HepG2 (cell line): ENCODE results near the gene PPP4R3A. TPM values are rescaled to one million over a fixed set of nuclear protein-coding genes. Genes with fewer than 3 reads are reported as not detected.

Experiments used
- ARNTL ChIP-seq: sonication (generic); formaldehyde crosslinking; IDR thresholded peaks from 2 replicates; pipeline ENCODE4 v1.4.0; 2020; ENCODE audit warnings: mild to moderate bottlenecking, missing genetic modification reagents
- GATAD1 ChIP-seq: IDR thresholded peaks from 2 replicates; pipeline ENCODE4 v1.6.1; 2016; ENCODE audit warnings: missing genetic modification reagents, missing compliant biosample characterization
- JDP2 ChIP-seq: sonication (generic); formaldehyde crosslinking; IDR thresholded peaks from 2 replicates; pipeline ENCODE4 v1.8.1; 2022; ENCODE audit warnings: missing genetic modification reagents, borderline replicate concordance
- MZF1 ChIP-seq: sonication (generic); formaldehyde crosslinking; IDR thresholded peaks from 2 replicates; pipeline ENCODE4 v1.8.1; 2023; ENCODE audit warnings: mild to moderate bottlenecking, missing genetic modification reagents, borderline replicate concordance
- NR2F6 ChIP-seq, 2 experiments: IDR thresholded peaks; 2 replicates each; pipeline ENCODE4 v1.6.1; 2016; ENCODE audit warnings: antibody characterized with exemption in 1 of 2, mild to moderate bottlenecking in 1 of 2
- RXRA ChIP-seq: sonication (generic); formaldehyde crosslinking; IDR thresholded peaks from 2 replicates; pipeline ENCODE4 v1.5.1; 2020; ENCODE audit warnings: missing genetic modification reagents
- YEATS4 ChIP-seq: sonication (generic); formaldehyde crosslinking; IDR thresholded peaks from 2 replicates; pipeline ENCODE4 v1.4.0; 2020; ENCODE audit warnings: missing genetic modification reagents, borderline replicate concordance
- ZNF7 ChIP-seq: IDR thresholded peaks from 2 replicates; pipeline ENCODE4 v1.6.1; 2016; ENCODE audit warnings: missing biosample characterization, missing genetic modification reagents
- ZNF878 ChIP-seq: sonication (generic); formaldehyde crosslinking; IDR thresholded peaks from 2 replicates; pipeline ENCODE4 v1.8.1; 2023; ENCODE audit warnings: mild to moderate bottlenecking, missing genetic modification reagents, moderate library complexity
- polyA plus RNA-seq, 8 experiments: library from polyadenylated mRNA; depleted of rRNA in 3 of 8; stranded (reverse) in 7 of 8; unstranded in 1 of 8; fragments of >200 nt; fragmentation: Illumina TruSeq in 4 of 8; extraction: Trizol in 4 of 8; gene quantifications; 2 replicates each; pipeline versions ENCODE4 v1.2.1 to v1.2.3, GENCODE V29; 2011 to 2016; ENCODE audit warnings: low read depth in 4 of 8, missing spikeins in 1 of 8, mixed read lengths in 1 of 8; ENCODE audit not compliant: insufficient read depth in 1 of 8
- total RNA-seq, 5 experiments: library from RNA; depleted of rRNA; stranded (reverse); fragments of >200 nt; fragmentation: Illumina TruSeq; extraction: Trizol; gene quantifications; 2 replicates each; pipeline ENCODE4 v1.2.3, GENCODE V29; 2016; ENCODE audit warnings: low read depth in 1 of 5
- TF ChIP-seq, protein P1 (sequence below): sonication (generic); formaldehyde crosslinking; conservative IDR thresholded peaks from 2 replicates; pipeline ENCODE4 v1.4.0; 2020; ENCODE audit warnings: mild to moderate bottlenecking, missing genetic modification reagents, moderate library complexity
- TF ChIP-seq, protein P2 (sequence below): sonication (generic); formaldehyde crosslinking; IDR thresholded peaks from 2 replicates; pipeline ENCODE4 v1.8.1; 2023; ENCODE audit warnings: mild to moderate bottlenecking, missing genetic modification reagents

The PPP4R3A gene
- total and polyA plus RNA-seq, 2 of the 13 experiments (the other 11 are each of a cell fraction or from before 2014, with no cell fraction given) = 22.5 to 57.4 TPM

DNA sequence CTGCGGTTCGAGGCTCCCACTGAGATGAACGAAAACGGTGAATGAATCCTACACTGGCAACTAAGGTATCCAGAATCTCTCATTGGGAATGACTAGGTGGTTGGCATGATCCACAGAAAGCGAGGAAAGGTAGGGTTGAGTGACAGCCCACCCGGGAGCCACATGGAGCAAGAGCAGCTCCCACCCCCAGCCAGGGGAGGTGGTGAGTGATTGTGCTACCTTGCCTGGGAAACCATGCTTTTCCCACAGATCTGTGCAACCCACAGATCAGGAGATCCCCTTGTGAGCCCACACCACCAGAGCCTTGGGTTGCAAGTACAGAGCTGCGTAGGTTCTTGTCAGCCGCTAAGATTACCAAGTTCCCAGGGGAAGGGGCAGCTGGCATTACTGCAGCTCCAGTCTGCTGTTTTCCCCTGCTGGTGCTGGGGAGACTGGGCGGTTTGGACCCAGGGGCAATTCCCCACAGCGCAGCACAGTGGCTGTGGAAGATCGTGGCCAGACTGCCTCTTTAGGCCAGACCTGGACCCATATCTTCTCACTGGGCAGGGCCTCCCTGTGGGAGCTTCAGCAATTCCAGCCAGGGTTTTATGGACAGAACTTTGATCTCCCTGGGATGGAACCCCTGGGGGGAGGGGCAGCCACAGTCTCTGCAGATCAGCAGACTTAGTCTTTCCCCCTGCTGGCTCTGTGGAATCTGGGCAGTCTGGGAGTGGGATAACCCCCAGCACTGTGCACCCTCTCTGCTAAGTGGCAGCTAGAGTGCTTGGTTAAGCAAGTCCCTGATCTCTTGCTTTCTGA is 44.6 kb upstream of the PPP4R3A start (continued):
- 0 out of 2 replicates have a peak, but pooled peaks have one; percentile 47 for TF ChIP-seq ARNTL (CRISPR knock-in tag)
- no peak for TF ChIP-seq NR2F6 (IDR thresholded peaks at IDR 0.05)
- TF ChIP-seq NR2F6 (CRISPR knock-in tag; IDR thresholded peaks at IDR 0.05) = no peak
- TF ChIP-seq, protein P1, sequence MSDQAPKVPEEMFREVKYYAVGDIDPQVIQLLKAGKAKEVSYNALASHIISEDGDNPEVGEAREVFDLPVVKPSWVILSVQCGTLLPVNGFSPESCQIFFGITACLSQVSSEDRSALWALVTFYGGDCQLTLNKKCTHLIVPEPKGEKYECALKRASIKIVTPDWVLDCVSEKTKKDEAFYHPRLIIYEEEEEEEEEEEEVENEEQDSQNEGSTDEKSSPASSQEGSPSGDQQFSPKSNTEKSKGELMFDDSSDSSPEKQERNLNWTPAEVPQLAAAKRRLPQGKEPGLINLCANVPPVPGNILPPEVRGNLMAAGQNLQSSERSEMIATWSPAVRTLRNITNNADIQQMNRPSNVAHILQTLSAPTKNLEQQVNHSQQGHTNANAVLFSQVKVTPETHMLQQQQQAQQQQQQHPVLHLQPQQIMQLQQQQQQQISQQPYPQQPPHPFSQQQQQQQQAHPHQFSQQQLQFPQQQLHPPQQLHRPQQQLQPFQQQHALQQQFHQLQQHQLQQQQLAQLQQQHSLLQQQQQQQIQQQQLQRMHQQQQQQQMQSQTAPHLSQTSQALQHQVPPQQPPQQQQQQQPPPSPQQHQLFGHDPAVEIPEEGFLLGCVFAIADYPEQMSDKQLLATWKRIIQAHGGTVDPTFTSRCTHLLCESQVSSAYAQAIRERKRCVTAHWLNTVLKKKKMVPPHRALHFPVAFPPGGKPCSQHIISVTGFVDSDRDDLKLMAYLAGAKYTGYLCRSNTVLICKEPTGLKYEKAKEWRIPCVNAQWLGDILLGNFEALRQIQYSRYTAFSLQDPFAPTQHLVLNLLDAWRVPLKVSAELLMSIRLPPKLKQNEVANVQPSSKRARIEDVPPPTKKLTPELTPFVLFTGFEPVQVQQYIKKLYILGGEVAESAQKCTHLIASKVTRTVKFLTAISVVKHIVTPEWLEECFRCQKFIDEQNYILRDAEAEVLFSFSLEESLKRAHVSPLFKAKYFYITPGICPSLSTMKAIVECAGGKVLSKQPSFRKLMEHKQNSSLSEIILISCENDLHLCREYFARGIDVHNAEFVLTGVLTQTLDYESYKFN = peak; percentile 87
- no peak for TF ChIP-seq ZNF7 (CRISPR knock-in tag)
- TF ChIP-seq MZF1 (CRISPR knock-in tag) = no peak
- no peak for TF ChIP-seq RXRA (CRISPR knock-in tag)
- TF ChIP-seq GATAD1 (CRISPR knock-in tag) = no peak
- no peak for TF ChIP-seq ZNF878 (CRISPR knock-in tag)
- peak; percentile 44; the same call in 1 of the 2 replicates for TF ChIP-seq YEATS4 (CRISPR knock-in tag)
- TF ChIP-seq JDP2 (CRISPR knock-in tag) = no peak
- TF ChIP-seq, protein P2, sequence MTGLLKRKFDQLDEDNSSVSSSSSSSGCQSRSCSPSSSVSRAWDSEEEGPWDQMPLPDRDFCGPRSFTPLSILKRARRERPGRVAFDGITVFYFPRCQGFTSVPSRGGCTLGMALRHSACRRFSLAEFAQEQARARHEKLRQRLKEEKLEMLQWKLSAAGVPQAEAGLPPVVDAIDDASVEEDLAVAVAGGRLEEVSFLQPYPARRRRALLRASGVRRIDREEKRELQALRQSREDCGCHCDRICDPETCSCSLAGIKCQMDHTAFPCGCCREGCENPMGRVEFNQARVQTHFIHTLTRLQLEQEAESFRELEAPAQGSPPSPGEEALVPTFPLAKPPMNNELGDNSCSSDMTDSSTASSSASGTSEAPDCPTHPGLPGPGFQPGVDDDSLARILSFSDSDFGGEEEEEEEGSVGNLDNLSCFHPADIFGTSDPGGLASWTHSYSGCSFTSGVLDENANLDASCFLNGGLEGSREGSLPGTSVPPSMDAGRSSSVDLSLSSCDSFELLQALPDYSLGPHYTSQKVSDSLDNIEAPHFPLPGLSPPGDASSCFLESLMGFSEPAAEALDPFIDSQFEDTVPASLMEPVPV (CRISPR knock-in tag) = no peak
